K562 (cell line): Measurements from ENCODE around the gene TULP1. TPM values are rescaled to one million over a fixed set of nuclear protein-coding genes. Genes with fewer than 3 reads are reported as not detected.

ENCODE experiments used
- ATAC-seq: fragments of 200-7000 bp; cut with Tn5 transposase; 3 replicates; pipeline ENCODE4 v1.9.1; 2020; ENCODE audit warnings: moderate library complexity
- BruUV-seq: library from RNA; stranded (reverse); fragments of 400-500 nt; replicated peaks from 2 replicates; lab custom pipeline; 2021; lab: Mats Ljungman, UMichigan
- CTCF ChIA-PET: fragments of 300-600 bp; formaldehyde crosslinking; extraction: SDS; loops from one replicate; lab custom pipeline; 2021; ENCODE audit warnings: low intra/inter-chr PET ratio; lab: Yijun Ruan, JAX
- POLR2A ChIA-PET: fragments of 300-600, 350-650 bp; sonication (Branson Sonifier 250); formaldehyde crosslinking; extraction: SDS; loops from one replicate; lab custom pipeline; 2021; ENCODE audit warnings: antibody characterized with exemption, inconsistent platforms; lab: Yijun Ruan, JAX
- DNase-seq, 4 experiments: peaks; one replicate each; pipeline versions ENCODE4 v3.0.0 to v3.0.0-alpha.2; 2011 to 2018; ENCODE audit warnings: low spot score in 3 of 4, mixed read lengths in 3 of 4; ENCODE audit errors: extremely low read depth in 1 of 4
- FAIRE-seq: peaks from 2 replicates; lab custom pipeline; 2011; peaks lifted over from hg19 to GRCh38; lab: Jason Lieb, UNC
- H2AFZ ChIP-seq: 2 replicates; pipeline ENCODE4 v1.6.0; 2011; ENCODE audit warnings: low read depth, low read length, control low read depth, inconsistent platforms
- H3K27ac ChIP-seq: fragments of 200-600 bp; 3 replicates; pipeline ENCODE4 v1.8.0; 2011; ENCODE audit warnings: low read depth, mild to moderate bottlenecking, control low read depth, inconsistent platforms, low read length, moderate library complexity, mixed read lengths; ENCODE audit errors: extremely low read depth
- H3K27me3 ChIP-seq, 2 experiments: fragments of 300-600 bp in 1 of 2; 2 replicates in 1 of 2; 3 replicates in 1 of 2; pipeline versions ENCODE4 v1.6.0 to v1.8.0; 2011; ENCODE audit warnings: inconsistent platforms in 2 of 2, low read length in 2 of 2, mild to moderate bottlenecking in 1 of 2, mixed read lengths in 1 of 2, moderate library complexity in 1 of 2; ENCODE audit not compliant: control insufficient read depth in 2 of 2, insufficient read depth in 2 of 2
- H3K36me3 ChIP-seq: fragments of 300-600 bp; 3 replicates; pipeline ENCODE4 v1.8.0; 2011; ENCODE audit warnings: mild to moderate bottlenecking, low read length, inconsistent platforms; ENCODE audit not compliant: control insufficient read depth, insufficient read depth
- H3K4me1 ChIP-seq, 2 experiments: fragments of 200-600 bp in 1 of 2; replicated peaks in 1 of 2; 2 replicates in 1 of 2; 3 replicates in 1 of 2; pipeline versions ENCODE4 v1.5.1 to v1.8.0; 2011; ENCODE audit warnings: inconsistent platforms in 2 of 2, low read length in 2 of 2, mild to moderate bottlenecking in 1 of 2, mixed read lengths in 1 of 2, moderate library complexity in 1 of 2; ENCODE audit not compliant: control insufficient read depth in 2 of 2, insufficient read depth in 2 of 2
- H3K4me2 ChIP-seq: 2 replicates; pipeline ENCODE4 v1.6.1; 2011; ENCODE audit warnings: low read length, control low read depth, inconsistent platforms, mixed read lengths; ENCODE audit not compliant: insufficient read depth
- H3K4me3 ChIP-seq: fragments of 200-600 bp; sonication (generic), shearing (Covaris generic); 2 replicates; pipeline ENCODE4 v1.5.1; 2016; ENCODE audit warnings: control low read depth, inconsistent platforms
- H3K79me2 ChIP-seq: fragments of 200-600 bp; 3 replicates; pipeline ENCODE4 v1.8.0; 2011; ENCODE audit warnings: low read length, inconsistent platforms; ENCODE audit not compliant: control insufficient read depth, insufficient read depth
- H3K9ac ChIP-seq, 2 experiments: 2 replicates each; pipeline versions ENCODE4 v1.6.0 to v1.6.1; 2011; ENCODE audit warnings: low read depth in 2 of 2, low read length in 2 of 2, control low read depth in 1 of 2, inconsistent platforms in 1 of 2, mild to moderate bottlenecking in 1 of 2, mixed read lengths in 1 of 2; ENCODE audit not compliant: insufficient read depth in 1 of 2
- H3K9me1 ChIP-seq: one replicate; pipeline ENCODE4 v1.6.0; 2011; ENCODE audit warnings: inconsistent platforms, mild to moderate bottlenecking, low read length, moderate library complexity; ENCODE audit not compliant: control insufficient read depth, insufficient read depth
- H3K9me3 ChIP-seq: replicated peaks from 2 replicates; pipeline ENCODE4 v1.5.1; 2011; ENCODE audit warnings: low read depth, low read length, inconsistent platforms; ENCODE audit not compliant: control insufficient read depth, insufficient read depth
- H4K20me1 ChIP-seq: replicated peaks from 2 replicates; pipeline ENCODE4 v1.6.1; 2011; ENCODE audit warnings: low read length, inconsistent platforms, mixed read lengths; ENCODE audit not compliant: control insufficient read depth, insufficient read depth
- COPS2 ChIP-seq: fragments of 450-650 bp; conservative IDR thresholded peaks from 2 replicates; pipeline ENCODE4 v1.6.1; 2016; ENCODE audit warnings: mild to moderate bottlenecking, moderate library complexity
- EGR1 ChIP-seq: fragments of 450-650 bp; conservative IDR thresholded peaks from 2 replicates; pipeline ENCODE4 v1.6.1; 2017; ENCODE audit warnings: mild to moderate bottlenecking
- FOXK1 ChIP-seq: sonication (generic); formaldehyde crosslinking; IDR thresholded peaks from 2 replicates; pipeline ENCODE4 v1.8.0; 2022; ENCODE audit warnings: missing genetic modification reagents, mild to moderate bottlenecking, borderline replicate concordance
- GTF2F1 ChIP-seq: IDR thresholded peaks from 2 replicates; pipeline ENCODE4 v1.6.1; 2011; ENCODE audit warnings: low read depth, low read length, improper control_type of control experiment
- PRPF4 ChIP-seq: fragments of 200-400 bp; formaldehyde crosslinking; IDR thresholded peaks from one replicate; pipeline ENCODE4 v1.6.1; 2017; ENCODE audit warnings: low read length, low read depth, mild to moderate bottlenecking; ENCODE audit not compliant: insufficient read depth, poor library complexity, severe bottlenecking
- RFX7 ChIP-seq: fragments of 250-450 bp; sonication (Bioruptor Pico); IDR thresholded peaks from 2 replicates; pipeline ENCODE4 v1.5.1; 2021; ENCODE audit warnings: mild to moderate bottlenecking
- SMAD3 ChIP-seq: fragments of 450-650 bp; formaldehyde crosslinking; conservative IDR thresholded peaks from 2 replicates; pipeline ENCODE4 v1.4.0; 2020; ENCODE audit warnings: mild to moderate bottlenecking
- SRF ChIP-seq, 2 experiments: fragments of 250-450, 450-650 bp in 1 of 2; sonication (Bioruptor Pico) in 1 of 2; sonication (generic) in 1 of 2; formaldehyde crosslinking; IDR thresholded peaks; 2 replicates each; pipeline versions ENCODE4 v1.5.0 to v1.5.1; 2020 to 2022; ENCODE audit warnings: mild to moderate bottlenecking in 1 of 2, missing genetic modification reagents in 1 of 2
- TAF9B ChIP-seq: fragments of 450-650 bp; IDR thresholded peaks from 2 replicates; pipeline ENCODE4 v1.6.1; 2018; ENCODE audit warnings: mild to moderate bottlenecking; ENCODE audit not compliant: partially characterized antibody
- ZBED1 ChIP-seq: IDR thresholded peaks from 2 replicates; pipeline ENCODE4 v1.6.1; 2014
- WGBS: fragments of 100-300 bp; shearing (Covaris generic); methylation state at CpG from one replicate; pipeline ENCODE4 v1.1.6; 2016; ENCODE audit warnings: low coverage, mixed read lengths; ENCODE audit not compliant: insufficient coverage; ENCODE audit errors: missing lambda C conversion rate; 5-methylcytosine and 5-hydroxymethylcytosine counted together
- in situ Hi-C: fragments of 300-500 bp; cut with MboI; formaldehyde crosslinking; loops from 4 replicates; pipeline ENCODE4 v1.15.0; 2018; ENCODE audit warnings: inconsistent platforms, mixed read lengths
- intact Hi-C: fragments of 100-400 bp; cut with micrococcal nuclease; formaldehyde crosslinking; loops from 2 replicates; pipeline ENCODE4 v1.14.2; 2022
- polyA plus RNA-seq, 8 experiments: library from polyadenylated mRNA; depleted of rRNA in 4 of 8; stranded (reverse) in 5 of 8; unstranded in 3 of 8; fragments of >200 nt; fragmentation: Nextera tagmentation in 2 of 8; fragmentation: Illumina TruSeq in 1 of 8; extraction: Ambion mirVana in 2 of 8; extraction: Trizol in 1 of 8; gene quantifications; 2 replicates each; pipeline versions ENCODE4 v1.2.1 to v1.2.3, GENCODE V29; 2011 to 2014; ENCODE audit warnings: inconsistent platforms in 1 of 8, missing spikeins in 1 of 8
- total RNA-seq, 7 experiments: library from RNA; depleted of rRNA in 6 of 7; stranded (reverse); fragments of >200 nt in 6 of 7; fragmentation: Illumina TruSeq in 2 of 7; extraction: Trizol in 2 of 7; gene quantifications; 2 replicates each; pipeline versions ENCODE4 v1.2.1 to v1.2.3, GENCODE V29; 2011 to 2021; ENCODE audit warnings: low replicate concordance in 1 of 7
- TF ChIP-seq, protein P1 (sequence below): fragments of 450-650 bp; IDR thresholded peaks from 2 replicates; pipeline ENCODE4 v1.6.1; 2018; ENCODE audit not compliant: partially characterized antibody
- TF ChIP-seq, protein P2 (sequence below): fragments of 450-650 bp; formaldehyde crosslinking; IDR thresholded peaks from 2 replicates; pipeline ENCODE4 v1.4.0; 2020; ENCODE audit warnings: mild to moderate bottlenecking, moderate library complexity

The TULP1 gene
- total and polyA plus RNA-seq, 9 of the 15 experiments (the other 6 are each of a cell fraction or from before 2014, with no cell fraction given) = 0.06 to 0.17 (median 0.09) TPM; not detected in 6

DNA sequence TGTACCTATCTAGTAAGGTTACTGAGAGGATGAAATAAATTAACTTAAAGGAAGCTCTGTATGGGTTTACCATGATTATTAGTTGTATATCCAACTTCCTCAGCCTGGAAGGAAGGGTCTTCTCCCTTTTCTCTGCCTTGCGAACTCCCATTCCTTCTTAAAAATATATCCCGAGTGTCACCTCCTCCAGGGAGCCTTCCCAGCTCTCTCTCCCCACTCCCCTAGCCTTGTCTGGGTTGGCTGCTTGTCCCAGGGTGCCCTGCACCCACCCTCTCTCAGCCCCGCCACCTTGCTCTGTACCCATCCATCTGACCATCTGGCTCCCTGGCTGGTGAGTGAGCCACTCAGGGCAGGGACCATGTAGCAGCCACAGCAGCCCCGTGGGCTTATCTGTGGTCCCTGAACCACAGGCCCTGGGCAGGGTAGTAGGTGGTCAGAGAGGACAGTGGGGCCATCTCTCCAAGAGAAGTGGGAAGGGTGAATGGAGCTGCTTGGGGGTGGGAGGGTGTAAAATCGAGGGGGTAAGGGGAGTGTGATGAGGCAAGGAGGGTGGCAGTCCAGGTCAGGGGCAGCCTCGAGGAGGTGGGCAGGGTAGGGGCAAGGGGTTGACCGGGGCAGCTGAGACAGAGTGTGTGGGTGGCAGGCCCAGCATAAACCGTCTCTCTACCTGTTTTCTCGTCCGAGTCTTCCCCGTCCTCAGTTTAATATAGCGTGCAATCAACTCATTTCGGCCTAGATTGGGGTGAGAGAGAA lies 28.6 kb downstream of the TULP1 start (continued):
- TF ChIP-seq ZBED1 (no peak), TAF9B (no peak)
- TF ChIP-seq, protein P1, sequence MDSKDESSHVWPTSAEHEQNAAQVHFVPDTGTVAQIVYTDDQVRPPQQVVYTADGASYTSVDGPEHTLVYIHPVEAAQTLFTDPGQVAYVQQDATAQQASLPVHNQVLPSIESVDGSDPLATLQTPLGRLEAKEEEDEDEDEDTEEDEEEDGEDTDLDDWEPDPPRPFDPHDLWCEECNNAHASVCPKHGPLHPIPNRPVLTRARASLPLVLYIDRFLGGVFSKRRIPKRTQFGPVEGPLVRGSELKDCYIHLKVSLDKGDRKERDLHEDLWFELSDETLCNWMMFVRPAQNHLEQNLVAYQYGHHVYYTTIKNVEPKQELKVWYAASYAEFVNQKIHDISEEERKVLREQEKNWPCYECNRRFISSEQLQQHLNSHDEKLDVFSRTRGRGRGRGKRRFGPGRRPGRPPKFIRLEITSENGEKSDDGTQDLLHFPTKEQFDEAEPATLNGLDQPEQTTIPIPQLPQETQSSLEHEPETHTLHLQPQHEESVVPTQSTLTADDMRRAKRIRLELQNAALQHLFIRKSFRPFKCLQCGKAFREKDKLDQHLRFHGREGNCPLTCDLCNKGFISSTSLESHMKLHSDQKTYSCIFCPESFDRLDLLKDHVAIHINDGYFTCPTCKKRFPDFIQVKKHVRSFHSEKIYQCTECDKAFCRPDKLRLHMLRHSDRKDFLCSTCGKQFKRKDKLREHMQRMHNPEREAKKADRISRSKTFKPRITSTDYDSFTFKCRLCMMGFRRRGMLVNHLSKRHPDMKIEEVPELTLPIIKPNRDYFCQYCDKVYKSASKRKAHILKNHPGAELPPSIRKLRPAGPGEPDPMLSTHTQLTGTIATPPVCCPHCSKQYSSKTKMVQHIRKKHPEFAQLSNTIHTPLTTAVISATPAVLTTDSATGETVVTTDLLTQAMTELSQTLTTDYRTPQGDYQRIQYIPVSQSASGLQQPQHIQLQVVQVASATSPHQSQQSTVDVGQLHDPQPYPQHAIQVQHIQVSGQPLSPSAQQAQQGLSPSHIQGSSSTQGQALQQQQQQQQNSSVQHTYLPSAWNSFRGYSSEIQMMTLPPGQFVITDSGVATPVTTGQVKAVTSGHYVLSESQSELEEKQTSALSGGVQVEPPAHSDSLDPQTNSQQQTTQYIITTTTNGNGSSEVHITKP = no peak

DNA sequence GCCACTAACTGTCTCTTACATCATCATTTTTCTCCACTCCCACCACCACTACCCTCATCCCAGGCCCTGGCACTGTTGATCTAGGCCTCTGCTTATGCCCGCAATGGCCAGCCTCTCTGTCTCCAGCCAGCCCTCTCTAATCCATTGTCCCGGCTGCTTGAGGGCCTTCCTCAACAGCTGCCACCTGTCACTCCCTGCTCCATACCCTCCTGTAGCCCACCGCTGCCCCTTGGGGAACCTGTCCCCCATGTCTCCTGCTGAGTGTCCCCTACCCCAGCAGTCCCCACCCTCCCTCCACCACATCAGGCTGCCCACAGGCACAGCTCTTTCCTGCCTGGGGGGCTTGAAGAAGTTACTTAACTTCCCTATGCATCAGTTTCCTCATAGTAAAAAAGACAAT lies 29.2 kb downstream of the TULP1 start:
- DNase-seq (no peak), ATAC-seq (no peak)
- peak overlapping the region in 1 of 2 experiments; percentile 57; a peak in 1 of 4 replicates for H3K9ac ChIP-seq
- H3K27ac ChIP-seq = no peak overlapping the region
- H3K9me3 ChIP-seq = no peaks in the 10 kb centered on the region
- no peaks in the 10 kb centered on the region for H3K27me3 ChIP-seq
- in situ Hi-C loops (no loop called here), intact Hi-C loops (no loop called here)
- peaks cover 23 to 37% of the 10 kb centered on the region in 2 experiments for H3K4me1 ChIP-seq
- CTCF ChIA-PET = no interaction called here
- no peaks in the 10 kb centered on the region for H3K9me1 ChIP-seq
- no TSS peak for BruUV-seq
- no peak overlapping the region for H3K4me3 ChIP-seq
- TF ChIP-seq RFX7 (CRISPR knock-in tag) (no peak), FOXK1 (CRISPR knock-in tag) (no peak), COPS2 (no peak), SMAD3 (no peak), PRPF4 (no peak), EGR1 (no peak), SRF (CRISPR knock-in tag; IDR thresholded peaks at IDR 0.05) (no peak), GTF2F1 (no peak)
- TF ChIP-seq, protein P2, sequence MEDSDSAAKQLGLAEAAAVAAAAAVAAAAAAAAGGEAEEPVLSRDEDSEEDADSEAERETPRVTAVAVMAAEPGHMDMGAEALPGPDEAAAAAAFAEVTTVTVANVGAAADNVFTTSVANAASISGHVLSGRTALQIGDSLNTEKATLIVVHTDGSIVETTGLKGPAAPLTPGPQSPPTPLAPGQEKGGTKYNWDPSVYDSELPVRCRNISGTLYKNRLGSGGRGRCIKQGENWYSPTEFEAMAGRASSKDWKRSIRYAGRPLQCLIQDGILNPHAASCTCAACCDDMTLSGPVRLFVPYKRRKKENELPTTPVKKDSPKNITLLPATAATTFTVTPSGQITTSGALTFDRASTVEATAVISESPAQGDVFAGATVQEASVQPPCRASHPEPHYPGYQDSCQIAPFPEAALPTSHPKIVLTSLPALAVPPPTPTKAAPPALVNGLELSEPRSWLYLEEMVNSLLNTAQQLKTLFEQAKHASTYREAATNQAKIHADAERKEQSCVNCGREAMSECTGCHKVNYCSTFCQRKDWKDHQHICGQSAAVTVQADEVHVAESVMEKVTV (CRISPR knock-in tag) = no peak
- TF ChIP-seq, all 486 proteins: peak for 0
- Histone ChIP-seq H3K79me2 (no peaks in the 10 kb centered on the region), H2AFZ (no peak overlapping the region), H3K4me2 (no peak overlapping the region), H4K20me1 (peaks cover 11% of the 10 kb centered on the region), H3K36me3 (no peaks in the 10 kb centered on the region; the same call in 2 of the 3 replicates)
- no peak for FAIRE-seq
- POLR2A ChIA-PET = interaction anchor here (0.9 to 9.5 kb wide), 2 partner anchors 12 to 13 kb away, joined by 3 to 167 read pairs; partner anchors contain the start of gene RPL10A
- WGBS = 94% methylated on average over 3 of the region's 3 CpGs
